K562 (cell line): ENCODE data around the gene VPS13D. TPM values are rescaled to one million over a fixed set of nuclear protein-coding genes. Genes with fewer than 3 reads are reported as not detected.

Source experiments
- CC2D1A ChIP-seq: fragments of 450-650 bp; IDR thresholded peaks from 2 replicates; pipeline ENCODE4 v1.6.1; 2017; ENCODE audit warnings: mild to moderate bottlenecking
- CCNT2 ChIP-seq: IDR thresholded peaks from 2 replicates; pipeline ENCODE4 v1.6.1; 2011; ENCODE audit warnings: borderline replicate concordance, low read depth, mild to moderate bottlenecking, moderate library complexity, mixed read lengths, low read length; ENCODE audit not compliant: insufficient read length; ENCODE audit errors: extremely low read depth
- CREM ChIP-seq: IDR thresholded peaks from 2 replicates; pipeline ENCODE4 v1.6.1; 2014; ENCODE audit warnings: antibody characterized with exemption, low read depth
- CXXC5 ChIP-seq: fragments of 250-450 bp; sonication (Bioruptor Pico); IDR thresholded peaks from 2 replicates; pipeline ENCODE4 v1.8.0; 2022; ENCODE audit warnings: inconsistent platforms, mild to moderate bottlenecking, moderate library complexity
- DNMT1 ChIP-seq: fragments of 450-650 bp; IDR thresholded peaks from 2 replicates; pipeline ENCODE4 v1.6.1; 2016; ENCODE audit warnings: antibody characterized with exemption, mild to moderate bottlenecking
- GTF2B ChIP-seq: IDR thresholded peaks from 2 replicates; pipeline ENCODE4 v1.6.1; 2011; ENCODE audit not compliant: insufficient read length; ENCODE audit errors: extremely low read depth
- HDAC1 ChIP-seq, 2 experiments: fragments of 450-650 bp; IDR thresholded peaks; 2 replicates each; pipeline ENCODE4 v1.6.1; 2016 to 2017; ENCODE audit warnings: inconsistent platforms in 1 of 2, mild to moderate bottlenecking in 1 of 2, moderate library complexity in 1 of 2
- HMG20A ChIP-seq: fragments of 450-650 bp; formaldehyde crosslinking; conservative IDR thresholded peaks from 2 replicates; pipeline ENCODE4 v1.4.0; 2020; ENCODE audit warnings: mild to moderate bottlenecking, mixed read lengths
- IRF2 ChIP-seq: sonication (generic); formaldehyde crosslinking; IDR thresholded peaks from 2 replicates; pipeline ENCODE4 v1.8.1; 2022; ENCODE audit warnings: mild to moderate bottlenecking, missing genetic modification reagents
- LCOR ChIP-seq: sonication (generic); formaldehyde crosslinking; IDR thresholded peaks from 2 replicates; pipeline ENCODE4 v1.8.0; 2022; ENCODE audit warnings: mild to moderate bottlenecking, missing genetic modification reagents
- MECOM ChIP-seq: fragments of 250-450 bp; sonication (Bioruptor Pico); IDR thresholded peaks from 2 replicates; pipeline ENCODE4 v1.8.0; 2022; ENCODE audit warnings: inconsistent platforms
- POLR2AphosphoS5 ChIP-seq: IDR thresholded peaks from 2 replicates; pipeline ENCODE4 v1.6.1; 2011; ENCODE audit warnings: mild to moderate bottlenecking, low read depth, low read length, moderate library complexity; ENCODE audit not compliant: control insufficient read depth, insufficient read depth
- PTTG1 ChIP-seq: fragments of 450-650 bp; IDR thresholded peaks from 2 replicates; pipeline ENCODE4 v1.6.1; 2016; ENCODE audit warnings: low read depth, mild to moderate bottlenecking, missing genetic modification characterization, missing compliant biosample characterization
- RB1 ChIP-seq: fragments of 450-650 bp; IDR thresholded peaks from 2 replicates; pipeline ENCODE4 v1.6.1; 2017; ENCODE audit warnings: low read depth, mild to moderate bottlenecking
- RERE ChIP-seq: sonication (generic); formaldehyde crosslinking; IDR thresholded peaks from 2 replicates; pipeline ENCODE4 v1.8.0; 2023; ENCODE audit warnings: missing genetic modification reagents, mild to moderate bottlenecking, borderline replicate concordance
- SRSF9 ChIP-seq: fragments of 200-400 bp; formaldehyde crosslinking; IDR thresholded peaks from 2 replicates; pipeline ENCODE4 v1.6.1; 2017; ENCODE audit warnings: low read depth, low read length, borderline replicate concordance
- TAF1 ChIP-seq: IDR thresholded peaks from 2 replicates; pipeline ENCODE4 v1.6.1; 2011; ENCODE audit warnings: mild to moderate bottlenecking, low read length, moderate library complexity; ENCODE audit not compliant: insufficient read depth, control insufficient read depth, severe bottlenecking; ENCODE audit errors: extremely low read depth
- U2AF1 ChIP-seq: fragments of 200-400 bp; formaldehyde crosslinking; optimal IDR thresholded peaks from 2 replicates; pipeline ENCODE3; 2017; ENCODE audit warnings: mild to moderate bottlenecking, low read depth, low read length, moderate library complexity
- ZNF354B ChIP-seq: fragments of 250-450 bp; sonication (Bioruptor Pico); IDR thresholded peaks from 2 replicates; pipeline ENCODE4 v1.4.0; 2020
- ZNF512 ChIP-seq: IDR thresholded peaks from 2 replicates; pipeline ENCODE4 v1.6.1; 2016; ENCODE audit warnings: missing genetic modification characterization, missing compliant biosample characterization
- polyA plus RNA-seq, 8 experiments: library from polyadenylated mRNA; depleted of rRNA in 4 of 8; stranded (reverse) in 5 of 8; unstranded in 3 of 8; fragments of >200 nt; fragmentation: Nextera tagmentation in 2 of 8; fragmentation: Illumina TruSeq in 1 of 8; extraction: Ambion mirVana in 2 of 8; extraction: Trizol in 1 of 8; gene quantifications; 2 replicates each; pipeline versions ENCODE4 v1.2.1 to v1.2.3, GENCODE V29; 2011 to 2014; ENCODE audit warnings: inconsistent platforms in 1 of 8, missing spikeins in 1 of 8
- total RNA-seq, 7 experiments: library from RNA; depleted of rRNA in 6 of 7; stranded (reverse); fragments of >200 nt in 6 of 7; fragmentation: Illumina TruSeq in 2 of 7; extraction: Trizol in 2 of 7; gene quantifications; 2 replicates each; pipeline versions ENCODE4 v1.2.1 to v1.2.3, GENCODE V29; 2011 to 2021; ENCODE audit warnings: low replicate concordance in 1 of 7

Gene VPS13D
- total and polyA plus RNA-seq, 9 of the 15 experiments (the other 6 are each of a cell fraction or from before 2014, with no cell fraction given): 6.1 to 51.5 (median 38.5) TPM

GRCh38 chr1:12528021-12528852, 298.4 kb downstream of the VPS13D start (continued):
- TF ChIP-seq ZNF512 (tag) (no peak), HMG20A (CRISPR knock-in tag) (no peak), SRSF9 (no peak), RB1 (0 out of 2 replicates have a peak, but pooled peaks have one; percentile 27), MECOM (CRISPR knock-in tag) (0 out of 2 replicates have a peak, but pooled peaks have one; percentile 69), ZNF354B (CRISPR knock-in tag) (no peak), POLR2AphosphoS5 (peak; percentile 46; the same call in 1 of the 2 replicates), CC2D1A (peak; percentile 49; the same call in 1 of the 2 replicates), TAF1 (peak; percentile 8), CREM (peak; percentile 73; the same call in 1 of the 2 replicates), DNMT1 (no peak), IRF2 (CRISPR knock-in tag) (no peak), CXXC5 (CRISPR knock-in tag) (peak; percentile 64), RERE (no peak), GTF2B (no peak), CCNT2 (peak; percentile 29), LCOR (CRISPR knock-in tag) (peak; percentile 93), U2AF1 (no peak), HDAC1 (IDR thresholded peaks at IDR 0.05) (peak in 1 of 2 experiments; percentile 93; a peak in 2 of 4 replicates), PTTG1 (tag) (no peak)
